ENCODE data around the gene MED12L. TPM values are rescaled to one million over a fixed set of nuclear protein-coding genes. Genes with fewer than 3 reads are reported as not detected.

MED12L gene
- polyA plus RNA-seq, 1 donor from 2014 or later, result 28.5 TPM

DNA sequence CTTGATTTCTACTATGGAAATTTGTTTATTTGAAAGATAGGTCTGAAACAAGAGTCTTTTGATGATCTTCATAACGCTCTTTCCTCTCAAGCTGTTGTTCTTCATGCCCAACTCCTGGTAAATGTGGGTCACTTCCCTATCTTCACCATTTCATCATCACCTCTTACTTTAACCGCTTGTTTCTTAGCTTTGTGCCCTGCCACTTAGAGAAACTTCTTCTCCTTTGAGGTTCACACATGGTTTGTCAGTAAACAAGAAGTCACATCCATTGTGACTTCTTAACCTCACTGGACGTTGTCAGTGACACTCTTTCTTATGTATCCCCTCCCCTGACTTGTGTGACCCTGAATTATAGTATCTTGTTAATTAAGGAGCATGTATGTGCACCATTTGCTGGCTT, 260.8 kb downstream of the MED12L start:
- H3K36me3 ChIP-seq (ENCODE audit: insufficient read depth, low read length), result peaks cover 1% of the 10 kb centered on the region
- TF ChIP-seq EP300 (conservative IDR thresholded peaks at IDR 0.05; ENCODE audit: poor library complexity, severe bottlenecking) (no peak), MXI1 (conservative IDR thresholded peaks at IDR 0.05; ENCODE audit: poor library complexity, severe bottlenecking) (no peak), EZH2 (IDR thresholded peaks at IDR 0.05; ENCODE audit: borderline replicate concordance, insufficient read depth, low read length, poor library complexity, severe bottlenecking) (no peak), POLR2AphosphoS5 (IDR thresholded peaks at IDR 0.05) (no peak), RAD21 (conservative IDR thresholded peaks at IDR 0.05) (no peak), TAF1 (IDR thresholded peaks at IDR 0.05; ENCODE audit: low read depth) (no peak), SMC3 (conservative IDR thresholded peaks at IDR 0.05; ENCODE audit: poor library complexity) (no peak)
- TF ChIP-seq, protein P1, sequence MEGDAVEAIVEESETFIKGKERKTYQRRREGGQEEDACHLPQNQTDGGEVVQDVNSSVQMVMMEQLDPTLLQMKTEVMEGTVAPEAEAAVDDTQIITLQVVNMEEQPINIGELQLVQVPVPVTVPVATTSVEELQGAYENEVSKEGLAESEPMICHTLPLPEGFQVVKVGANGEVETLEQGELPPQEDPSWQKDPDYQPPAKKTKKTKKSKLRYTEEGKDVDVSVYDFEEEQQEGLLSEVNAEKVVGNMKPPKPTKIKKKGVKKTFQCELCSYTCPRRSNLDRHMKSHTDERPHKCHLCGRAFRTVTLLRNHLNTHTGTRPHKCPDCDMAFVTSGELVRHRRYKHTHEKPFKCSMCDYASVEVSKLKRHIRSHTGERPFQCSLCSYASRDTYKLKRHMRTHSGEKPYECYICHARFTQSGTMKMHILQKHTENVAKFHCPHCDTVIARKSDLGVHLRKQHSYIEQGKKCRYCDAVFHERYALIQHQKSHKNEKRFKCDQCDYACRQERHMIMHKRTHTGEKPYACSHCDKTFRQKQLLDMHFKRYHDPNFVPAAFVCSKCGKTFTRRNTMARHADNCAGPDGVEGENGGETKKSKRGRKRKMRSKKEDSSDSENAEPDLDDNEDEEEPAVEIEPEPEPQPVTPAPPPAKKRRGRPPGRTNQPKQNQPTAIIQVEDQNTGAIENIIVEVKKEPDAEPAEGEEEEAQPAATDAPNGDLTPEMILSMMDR (IDR thresholded peaks at IDR 0.05; ENCODE audit: poor library complexity, severe bottlenecking), result no peak
- TF ChIP-seq, protein P2, sequence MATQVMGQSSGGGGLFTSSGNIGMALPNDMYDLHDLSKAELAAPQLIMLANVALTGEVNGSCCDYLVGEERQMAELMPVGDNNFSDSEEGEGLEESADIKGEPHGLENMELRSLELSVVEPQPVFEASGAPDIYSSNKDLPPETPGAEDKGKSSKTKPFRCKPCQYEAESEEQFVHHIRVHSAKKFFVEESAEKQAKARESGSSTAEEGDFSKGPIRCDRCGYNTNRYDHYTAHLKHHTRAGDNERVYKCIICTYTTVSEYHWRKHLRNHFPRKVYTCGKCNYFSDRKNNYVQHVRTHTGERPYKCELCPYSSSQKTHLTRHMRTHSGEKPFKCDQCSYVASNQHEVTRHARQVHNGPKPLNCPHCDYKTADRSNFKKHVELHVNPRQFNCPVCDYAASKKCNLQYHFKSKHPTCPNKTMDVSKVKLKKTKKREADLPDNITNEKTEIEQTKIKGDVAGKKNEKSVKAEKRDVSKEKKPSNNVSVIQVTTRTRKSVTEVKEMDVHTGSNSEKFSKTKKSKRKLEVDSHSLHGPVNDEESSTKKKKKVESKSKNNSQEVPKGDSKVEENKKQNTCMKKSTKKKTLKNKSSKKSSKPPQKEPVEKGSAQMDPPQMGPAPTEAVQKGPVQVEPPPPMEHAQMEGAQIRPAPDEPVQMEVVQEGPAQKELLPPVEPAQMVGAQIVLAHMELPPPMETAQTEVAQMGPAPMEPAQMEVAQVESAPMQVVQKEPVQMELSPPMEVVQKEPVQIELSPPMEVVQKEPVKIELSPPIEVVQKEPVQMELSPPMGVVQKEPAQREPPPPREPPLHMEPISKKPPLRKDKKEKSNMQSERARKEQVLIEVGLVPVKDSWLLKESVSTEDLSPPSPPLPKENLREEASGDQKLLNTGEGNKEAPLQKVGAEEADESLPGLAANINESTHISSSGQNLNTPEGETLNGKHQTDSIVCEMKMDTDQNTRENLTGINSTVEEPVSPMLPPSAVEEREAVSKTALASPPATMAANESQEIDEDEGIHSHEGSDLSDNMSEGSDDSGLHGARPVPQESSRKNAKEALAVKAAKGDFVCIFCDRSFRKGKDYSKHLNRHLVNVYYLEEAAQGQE (IDR thresholded peaks at IDR 0.05; ENCODE audit: borderline replicate concordance), result no peak
- no peaks in the 10 kb centered on the region for H3K9me2 ChIP-seq (ENCODE audit: insufficient read depth, low read length)
- H3K4me2 ChIP-seq (ENCODE audit: low read length), result no peak overlapping the region
- H3K27ac ChIP-seq (ENCODE audit: low read length), result no peak overlapping the region
- H3K27me3 ChIP-seq (ENCODE audit: insufficient read depth, low read depth, low read length), result no peaks in the 10 kb centered on the region
- H3K79me2 ChIP-seq (replicated peaks; ENCODE audit: insufficient read depth, low read length), result no peaks in the 10 kb centered on the region
- no peaks in the 10 kb centered on the region for H4K20me1 ChIP-seq (ENCODE audit: insufficient read depth)
- H3K9ac ChIP-seq (ENCODE audit: low read length), result no peak overlapping the region
- no peaks in the 10 kb centered on the region for H3K9me3 ChIP-seq (ENCODE audit: low read length)
- H2AFZ ChIP-seq (ENCODE audit: low read depth, low read length), result no peak overlapping the region
- no peaks in the 10 kb centered on the region for H3F3A ChIP-seq (ENCODE audit: insufficient read depth, low read length, poor library complexity, severe bottlenecking)
- H3K4me3 ChIP-seq (ENCODE audit: low read length), result no peak overlapping the region

DNA sequence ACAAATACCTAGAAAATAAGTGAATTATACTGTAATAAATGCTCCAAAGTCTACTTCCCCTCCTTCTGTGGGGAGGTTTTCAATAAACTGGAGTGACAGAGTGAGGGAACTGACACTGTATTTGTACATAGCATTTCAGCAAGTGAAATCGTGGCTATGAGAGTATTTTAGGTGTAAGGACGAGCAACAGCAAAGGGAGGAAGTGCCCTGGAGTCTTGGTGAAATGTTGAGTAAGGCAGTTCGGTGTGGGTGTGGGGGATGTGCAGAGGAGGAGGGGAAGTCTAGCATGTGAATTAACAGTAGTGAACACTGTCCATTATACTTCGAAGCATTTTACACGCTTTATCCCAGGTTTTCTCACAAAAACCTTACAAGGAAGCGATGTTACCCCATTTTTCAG, 262.0 kb downstream of the MED12L start:
- H3K9me2 ChIP-seq (ENCODE audit: insufficient read depth, low read length), result no peaks in the 10 kb centered on the region
- H3K9ac ChIP-seq (ENCODE audit: low read length), result no peak overlapping the region
- H3K27me3 ChIP-seq (ENCODE audit: insufficient read depth, low read depth, low read length), result no peaks in the 10 kb centered on the region
- no peak overlapping the region for H2AFZ ChIP-seq (ENCODE audit: low read depth, low read length)
- H3K36me3 ChIP-seq (ENCODE audit: insufficient read depth, low read length), result peaks cover 5% of the 10 kb centered on the region
- H3K4me2 ChIP-seq (ENCODE audit: low read length), result no peak overlapping the region
- H3F3A ChIP-seq (ENCODE audit: insufficient read depth, low read length, poor library complexity, severe bottlenecking), result no peaks in the 10 kb centered on the region
- H3K27ac ChIP-seq (ENCODE audit: low read length), result no peak overlapping the region
- no peaks in the 10 kb centered on the region for H3K79me2 ChIP-seq (replicated peaks; ENCODE audit: insufficient read depth, low read length)
- no peak overlapping the region for H3K4me3 ChIP-seq (ENCODE audit: low read length)
- H3K9me3 ChIP-seq (ENCODE audit: low read length), result no peaks in the 10 kb centered on the region
- H4K20me1 ChIP-seq (ENCODE audit: insufficient read depth), result no peaks in the 10 kb centered on the region
- TF ChIP-seq MXI1 (conservative IDR thresholded peaks at IDR 0.05; ENCODE audit: poor library complexity, severe bottlenecking) (no peak), EZH2 (IDR thresholded peaks at IDR 0.05; ENCODE audit: borderline replicate concordance, insufficient read depth, low read length, poor library complexity, severe bottlenecking) (no peak), RAD21 (conservative IDR thresholded peaks at IDR 0.05) (no peak), SMC3 (conservative IDR thresholded peaks at IDR 0.05; ENCODE audit: poor library complexity) (no peak), TAF1 (IDR thresholded peaks at IDR 0.05; ENCODE audit: low read depth) (no peak)
- TF ChIP-seq, protein P1 (IDR thresholded peaks at IDR 0.05; ENCODE audit: poor library complexity, severe bottlenecking), result no peak
